ENCODE measurements around the gene L1CAM.

Gene L1CAM

DNA sequence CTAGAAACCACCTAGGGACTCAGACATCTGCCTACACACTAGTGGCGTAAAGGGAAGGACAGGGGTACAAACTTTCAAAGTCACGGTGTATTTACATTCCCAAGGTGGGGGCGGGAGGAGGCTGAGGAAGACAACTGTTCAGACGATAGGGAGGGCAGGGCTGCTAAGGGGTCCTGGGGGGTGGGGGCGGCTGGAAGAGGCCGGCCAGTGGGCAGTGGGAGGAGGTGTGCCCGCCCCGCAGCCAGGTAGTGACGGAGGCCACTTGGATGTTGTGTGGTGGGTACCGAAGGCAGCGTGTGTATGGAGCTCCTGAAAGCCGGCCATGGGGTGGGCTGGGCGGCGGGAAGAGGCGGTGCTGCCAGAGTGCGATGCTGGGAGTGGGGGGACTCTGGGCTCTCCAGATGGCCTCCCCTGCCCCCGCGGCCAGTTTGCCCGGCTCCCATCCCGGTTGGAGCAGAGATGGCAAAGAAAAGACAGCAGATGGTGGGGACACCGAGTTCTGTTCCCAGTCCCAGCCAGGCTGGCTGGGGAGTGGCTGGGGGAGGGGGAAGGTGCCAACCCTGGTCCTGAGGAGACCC is 24.2 kb downstream of the L1CAM start:
- H3K27me3 Mint-ChIP-seq = peaks cover 40% of the 10 kb centered on the region
- no peaks in the 10 kb centered on the region for H3K36me3 Mint-ChIP-seq (ENCODE audit: low read depth)

DNA sequence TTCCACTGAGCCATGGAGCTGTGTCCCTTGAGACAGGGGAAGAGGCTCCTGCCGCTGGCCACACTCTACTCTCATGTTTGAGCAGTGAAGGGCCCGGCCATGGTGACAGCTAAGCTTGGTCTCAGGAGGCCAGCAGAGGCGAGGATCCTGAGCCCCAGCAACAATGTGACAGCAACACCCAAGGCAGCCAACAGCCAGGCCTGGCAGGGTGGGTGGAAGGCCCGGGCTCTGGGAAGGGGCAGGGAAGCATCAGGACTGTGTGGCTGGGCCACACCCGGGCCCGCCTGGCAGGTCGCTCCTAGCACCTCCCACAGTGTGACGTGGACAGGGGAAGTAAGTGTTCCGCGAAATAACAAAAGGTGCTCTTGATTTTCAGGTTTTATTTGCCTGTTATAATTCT is 24.8 kb downstream of the L1CAM start:
- H3K36me3 Mint-ChIP-seq (ENCODE audit: low read depth) = no peaks in the 10 kb centered on the region
- H3K4me3 Mint-ChIP-seq = no peak overlapping the region
- H3K27me3 Mint-ChIP-seq = peaks cover 47% of the 10 kb centered on the region

More for the DNA sequence above, 24.2 kb downstream of the L1CAM start:
- no peak overlapping the region for H3K4me3 Mint-ChIP-seq
- H3K4me1 Mint-ChIP-seq (ENCODE audit: low read depth) = peaks cover 8% of the 10 kb centered on the region
- no peaks in the 10 kb centered on the region for H3K9me3 Mint-ChIP-seq
- H3K27ac Mint-ChIP-seq = no peak overlapping the region
- DNase-seq = no peak

DNA sequence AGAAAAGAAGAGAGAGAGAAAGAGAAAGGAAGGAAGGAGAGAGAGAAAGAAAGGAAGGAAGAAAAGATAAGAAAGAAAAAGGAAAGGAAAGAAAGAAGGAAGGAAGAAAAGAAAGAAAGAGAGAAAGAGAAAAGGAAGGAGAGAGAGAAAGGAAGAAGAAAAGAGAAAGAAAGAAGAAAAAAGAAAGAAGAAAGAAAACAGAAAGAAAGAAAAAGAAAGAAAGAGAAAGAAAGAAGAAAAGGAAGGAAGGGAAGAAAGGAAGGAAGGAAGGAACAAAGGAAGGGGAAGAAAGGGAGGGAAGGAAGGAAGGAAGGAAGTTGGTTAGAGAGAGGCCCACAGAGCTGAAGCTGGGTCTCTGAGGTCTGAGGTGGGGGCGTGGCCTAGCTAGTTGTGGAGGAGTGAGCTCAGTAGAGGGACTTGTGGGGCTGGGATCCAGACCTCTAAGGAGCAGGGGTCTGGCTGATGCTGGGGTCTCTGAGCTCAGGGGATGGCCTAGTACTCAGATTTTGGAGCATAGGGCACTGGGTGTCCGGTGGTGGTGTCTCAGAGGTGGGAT is 28.5 kb downstream of the L1CAM start:
- Mint-ChIP-seq H3K4me1 (ENCODE audit: low read depth) (peaks cover 14% of the 10 kb centered on the region), H3K36me3 (ENCODE audit: low read depth) (no peaks in the 10 kb centered on the region), H3K27me3 (peaks cover 66% of the 10 kb centered on the region), H3K9me3 (no peaks in the 10 kb centered on the region), H3K4me3 (no peak overlapping the region), H3K27ac (no peak overlapping the region)
- DNase-seq = no peak

More for the DNA sequence above, 24.8 kb downstream of the L1CAM start:
- no peak overlapping the region for H3K27ac Mint-ChIP-seq
- no peaks in the 10 kb centered on the region for H3K9me3 Mint-ChIP-seq
- no peak for DNase-seq
- H3K4me1 Mint-ChIP-seq (ENCODE audit: low read depth) = peaks cover 14% of the 10 kb centered on the region

DNA sequence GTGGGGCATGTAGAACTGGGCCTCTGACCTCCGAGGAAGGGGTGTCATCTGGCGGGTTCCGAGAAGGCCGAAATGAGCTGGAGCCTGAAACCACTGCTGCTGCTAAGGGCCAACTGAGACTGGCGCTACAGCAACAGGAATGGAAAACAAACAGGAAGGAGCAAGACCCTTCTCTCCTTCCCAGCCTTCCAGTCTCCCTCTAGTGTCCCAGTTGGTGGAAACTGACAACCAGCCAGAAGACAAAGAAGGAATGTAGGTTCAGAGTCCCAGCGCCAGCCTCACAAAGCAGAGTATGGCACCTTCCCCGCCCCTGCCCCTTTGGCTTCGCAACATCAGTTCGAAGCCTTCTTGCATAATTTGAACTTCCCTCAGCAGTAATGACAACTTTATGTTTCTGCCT is 31.3 kb downstream of the L1CAM start:
- Mint-ChIP-seq H3K9me3 (no peaks in the 10 kb centered on the region), H3K4me1 (ENCODE audit: low read depth) (peaks cover 14% of the 10 kb centered on the region), H3K27ac (no peak overlapping the region), H3K27me3 (peaks cover 73% of the 10 kb centered on the region), H3K36me3 (ENCODE audit: low read depth) (no peaks in the 10 kb centered on the region), H3K4me3 (no peak overlapping the region)
- no peak for DNase-seq

DNA sequence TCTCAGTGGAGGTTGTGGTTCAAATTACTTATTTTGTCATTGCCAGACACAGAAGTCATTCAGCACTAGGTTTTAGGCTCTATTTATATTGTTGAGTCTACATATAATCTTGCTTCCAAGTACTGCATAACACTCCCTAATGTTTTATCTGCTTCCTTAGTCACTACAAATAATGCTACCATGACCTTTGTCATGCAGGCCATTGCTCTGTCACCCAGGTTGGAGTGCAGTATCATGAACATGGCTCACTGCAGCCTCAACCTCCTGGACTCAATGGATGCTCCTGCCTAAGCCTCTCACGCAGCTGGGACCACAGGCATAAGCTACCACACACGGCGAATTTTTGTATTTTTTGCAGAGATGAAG is 32.1 kb downstream of the L1CAM start:
- H3K27me3 Mint-ChIP-seq = peaks cover 73% of the 10 kb centered on the region
- no peak overlapping the region for H3K4me3 Mint-ChIP-seq
- H3K4me1 Mint-ChIP-seq (ENCODE audit: low read depth) = peaks cover 14% of the 10 kb centered on the region
- no peak overlapping the region for H3K27ac Mint-ChIP-seq
- no peaks in the 10 kb centered on the region for H3K36me3 Mint-ChIP-seq (ENCODE audit: low read depth)
- H3K9me3 Mint-ChIP-seq = no peaks in the 10 kb centered on the region
- DNase-seq = no peak

DNA sequence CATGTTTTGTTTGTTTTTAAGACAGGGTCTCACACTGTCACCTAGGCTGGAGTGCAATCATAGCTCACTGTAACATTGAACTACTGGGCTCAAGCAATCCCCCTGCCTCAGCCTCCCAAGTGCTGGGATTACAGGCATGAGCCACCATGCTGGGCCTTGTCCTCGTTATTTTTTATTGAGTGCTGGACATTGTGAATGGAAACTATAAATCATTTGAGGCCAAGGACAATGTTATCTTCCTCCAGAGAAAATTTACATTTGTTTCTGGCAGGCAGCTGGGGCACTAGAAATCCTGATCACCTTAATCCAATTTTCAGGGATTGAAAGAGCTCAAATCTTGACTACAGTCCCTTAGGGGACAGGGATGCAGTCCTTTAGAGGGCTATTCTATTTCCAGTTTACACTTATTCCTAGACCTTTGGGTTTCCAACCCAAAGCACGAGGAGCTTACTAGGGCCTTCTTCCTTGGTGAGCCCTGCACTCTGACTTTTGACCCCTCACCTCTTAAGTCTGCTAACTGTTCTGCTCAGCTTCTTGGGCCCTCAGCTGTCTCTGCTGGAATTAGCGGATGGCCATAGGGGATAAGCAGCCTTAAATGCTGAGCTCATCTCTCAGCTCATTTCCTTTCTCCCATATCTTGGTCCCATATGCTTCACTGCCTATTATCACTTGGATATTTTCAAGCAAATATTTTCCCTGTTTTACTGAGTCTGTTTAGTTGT is 32.6 kb downstream of the L1CAM start:
- Mint-ChIP-seq H3K4me1 (ENCODE audit: low read depth) (peaks cover 14% of the 10 kb centered on the region), H3K9me3 (no peaks in the 10 kb centered on the region), H3K27ac (no peak overlapping the region), H3K27me3 (peaks cover 75% of the 10 kb centered on the region), H3K36me3 (ENCODE audit: low read depth) (no peaks in the 10 kb centered on the region), H3K4me3 (no peak overlapping the region)
- no peak for DNase-seq

DNA sequence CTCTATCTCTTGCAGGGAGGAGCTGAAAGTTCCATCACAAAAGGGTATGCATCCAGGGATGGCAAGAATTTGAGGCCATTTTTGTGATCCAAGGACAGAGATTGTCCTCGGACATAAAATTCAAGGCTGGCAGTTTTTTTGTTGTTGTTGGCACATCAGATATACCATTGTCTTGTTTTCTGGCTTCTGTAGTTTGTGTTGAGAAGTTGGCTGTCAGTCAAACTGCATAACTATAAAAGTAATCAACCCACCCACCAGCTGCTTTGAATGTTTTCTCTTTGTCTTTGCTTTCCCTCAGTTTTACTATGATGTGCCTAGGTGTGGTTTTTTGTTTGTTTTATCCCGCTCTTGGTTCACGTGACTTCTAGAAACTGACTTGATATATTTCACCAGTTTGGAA is 34.0 kb downstream of the L1CAM start:
- Mint-ChIP-seq H3K4me3 (no peak overlapping the region), H3K4me1 (ENCODE audit: low read depth) (peaks cover 8% of the 10 kb centered on the region), H3K27me3 (peaks cover 73% of the 10 kb centered on the region), H3K36me3 (ENCODE audit: low read depth) (no peaks in the 10 kb centered on the region), H3K9me3 (no peaks in the 10 kb centered on the region), H3K27ac (no peak overlapping the region)
- DNase-seq = no peak

DNA sequence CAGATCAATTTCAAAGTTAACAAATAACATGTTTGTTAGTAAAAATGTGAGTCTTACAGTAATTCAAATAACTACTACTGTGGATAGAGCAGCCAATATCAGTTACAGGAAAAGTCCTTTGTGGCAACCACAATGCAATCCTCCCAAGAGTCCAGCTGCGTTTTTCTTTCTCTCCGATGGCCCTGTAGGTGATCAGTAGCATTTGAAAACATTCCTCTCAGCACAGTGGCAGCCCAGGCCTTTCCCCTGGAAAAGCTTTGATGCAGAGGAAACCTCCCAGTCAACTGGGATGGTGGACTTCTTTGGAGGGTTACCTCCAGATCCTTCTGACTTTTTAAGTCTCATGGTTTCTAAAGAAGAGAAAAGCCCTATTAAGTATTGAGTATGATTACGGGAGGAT is 37.6 kb downstream of the L1CAM start:
- peaks cover 57% of the 10 kb centered on the region for H3K27me3 Mint-ChIP-seq
- DNase-seq = no peak
- H3K36me3 Mint-ChIP-seq (ENCODE audit: low read depth) = no peaks in the 10 kb centered on the region
- no peak overlapping the region for H3K27ac Mint-ChIP-seq
- no peaks in the 10 kb centered on the region for H3K9me3 Mint-ChIP-seq
- H3K4me3 Mint-ChIP-seq = no peak overlapping the region
- no peaks in the 10 kb centered on the region for H3K4me1 Mint-ChIP-seq (ENCODE audit: low read depth)

DNA sequence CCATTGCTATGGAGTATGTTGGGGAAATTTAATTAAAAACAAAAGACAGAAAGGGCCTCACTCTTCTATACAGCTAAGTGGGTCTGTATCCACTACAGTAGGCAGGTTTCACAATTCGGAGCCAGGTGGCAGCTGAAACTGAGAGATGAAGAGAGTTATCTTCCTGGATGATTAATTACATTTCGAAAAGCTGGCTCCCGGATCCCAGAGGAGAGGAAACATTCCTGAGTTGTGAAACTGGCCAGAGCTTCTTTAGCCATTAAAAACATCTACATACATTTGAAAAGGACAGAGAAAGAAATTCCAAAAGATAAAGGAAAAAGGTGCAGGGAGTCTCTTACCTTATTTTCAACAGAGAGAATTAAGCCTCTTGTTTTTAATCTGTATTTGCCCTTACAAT is 40.1 kb downstream of the L1CAM start:
- Mint-ChIP-seq H3K4me1 (ENCODE audit: low read depth) (no peaks in the 10 kb centered on the region), H3K9me3 (no peaks in the 10 kb centered on the region), H3K36me3 (ENCODE audit: low read depth) (no peaks in the 10 kb centered on the region), H3K27ac (no peak overlapping the region), H3K4me3 (no peak overlapping the region), H3K27me3 (peaks cover 56% of the 10 kb centered on the region)
- no peak for DNase-seq

DNA sequence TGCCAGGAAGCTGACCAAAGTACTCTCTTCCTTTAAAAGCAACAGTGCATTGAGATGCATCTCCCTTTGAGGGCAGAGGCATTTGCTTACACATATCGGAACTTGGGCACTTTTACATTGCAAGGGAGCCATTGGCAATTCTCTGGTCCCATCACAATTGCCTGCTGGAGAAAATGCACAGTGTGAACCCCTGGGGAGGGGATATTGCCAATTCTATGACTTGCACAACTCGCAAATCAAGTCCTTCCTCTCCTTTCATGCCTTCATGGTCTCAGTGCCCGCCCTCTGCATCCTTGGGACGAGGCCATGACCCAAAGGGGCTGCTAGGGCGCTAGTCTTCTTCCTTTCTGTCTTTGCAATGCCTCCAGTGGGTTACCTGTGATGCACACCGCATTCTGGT is 40.8 kb downstream of the L1CAM start:
- DNase-seq = no peak
- Mint-ChIP-seq H3K27me3 (peaks cover 51% of the 10 kb centered on the region), H3K36me3 (ENCODE audit: low read depth) (no peaks in the 10 kb centered on the region), H3K4me1 (ENCODE audit: low read depth) (no peaks in the 10 kb centered on the region), H3K9me3 (no peaks in the 10 kb centered on the region), H3K27ac (no peak overlapping the region), H3K4me3 (no peak overlapping the region)

DNA sequence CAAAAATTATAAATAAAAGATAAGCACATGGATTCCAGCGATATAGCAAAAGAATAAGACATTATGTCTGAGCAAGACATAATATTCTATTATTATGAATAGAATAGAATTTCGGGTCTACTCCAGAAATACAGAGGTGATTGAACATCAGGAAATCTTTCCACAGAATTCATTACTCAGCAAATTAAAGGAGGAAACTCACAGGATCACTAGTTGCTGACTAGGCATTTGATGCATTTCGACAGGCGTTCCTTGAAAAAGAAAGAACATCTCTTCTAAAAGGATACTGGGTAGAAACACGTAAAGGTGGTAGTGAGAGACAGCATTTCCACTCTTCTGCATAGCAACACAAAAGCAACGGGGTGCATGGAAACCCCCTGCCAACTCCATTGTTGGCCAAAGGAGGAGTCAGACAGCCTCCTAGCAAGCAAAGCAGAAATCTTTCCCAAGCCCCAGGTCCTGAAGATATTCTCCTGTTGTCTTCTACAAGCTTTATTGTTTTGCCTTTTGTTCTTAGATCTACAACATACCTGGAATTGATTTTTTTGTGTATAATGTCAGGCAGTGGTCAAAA is 41.4 kb downstream of the L1CAM start:
- Mint-ChIP-seq H3K4me3 (no peak overlapping the region), H3K27ac (no peak overlapping the region), H3K9me3 (no peaks in the 10 kb centered on the region), H3K4me1 (ENCODE audit: low read depth) (no peaks in the 10 kb centered on the region), H3K27me3 (peaks cover 56% of the 10 kb centered on the region), H3K36me3 (ENCODE audit: low read depth) (no peaks in the 10 kb centered on the region)
- no peak for DNase-seq

DNA sequence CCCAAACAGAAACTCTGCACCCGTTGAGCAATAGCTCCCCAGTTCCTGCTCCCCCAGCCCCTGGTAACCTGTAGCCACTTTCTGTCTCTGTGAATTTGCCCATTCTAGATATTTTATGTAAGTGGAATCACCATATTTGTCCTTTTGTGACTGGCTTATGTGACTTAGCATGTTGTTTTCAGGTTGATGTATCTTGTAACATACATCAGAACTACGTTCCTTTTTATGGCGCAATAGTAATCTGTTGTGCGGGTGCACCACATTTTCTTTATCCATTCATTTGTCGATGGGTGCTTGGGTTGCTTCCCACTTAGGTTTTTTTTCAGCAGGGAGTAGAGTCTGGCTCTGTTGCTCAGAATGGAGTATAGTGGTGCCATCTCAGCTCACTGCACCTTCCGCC is 49.1 kb downstream of the L1CAM start:
- DNase-seq = no peak
- Mint-ChIP-seq H3K36me3 (ENCODE audit: low read depth) (no peaks in the 10 kb centered on the region), H3K9me3 (no peaks in the 10 kb centered on the region), H3K27ac (no peak overlapping the region), H3K4me1 (ENCODE audit: low read depth) (no peaks in the 10 kb centered on the region), H3K4me3 (no peak overlapping the region), H3K27me3 (peaks cover 44% of the 10 kb centered on the region)

DNA sequence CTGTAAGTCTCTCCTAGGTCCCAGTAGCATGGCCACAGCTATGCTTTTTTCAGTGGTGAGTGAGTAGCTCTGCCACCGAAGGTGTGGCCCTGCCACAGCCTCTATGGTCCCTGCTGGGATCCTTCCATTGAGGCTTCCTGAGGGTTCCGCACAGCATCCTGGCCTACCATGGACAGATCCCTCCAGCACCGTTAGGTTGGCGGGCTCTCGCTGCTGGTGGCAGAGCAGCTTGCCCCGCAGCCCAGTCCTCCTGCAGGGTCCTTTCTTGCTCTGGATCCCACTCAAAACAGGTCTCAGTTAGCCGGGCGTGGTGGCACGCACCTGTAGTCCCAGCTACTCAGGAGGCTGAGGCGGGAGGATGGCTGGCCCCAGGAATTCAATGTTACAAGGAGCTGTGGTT is 53.2 kb downstream of the L1CAM start:
- peaks cover 41% of the 10 kb centered on the region for H3K27me3 Mint-ChIP-seq
- H3K4me1 Mint-ChIP-seq (ENCODE audit: low read depth) = peaks cover 3% of the 10 kb centered on the region
- H3K9me3 Mint-ChIP-seq = no peaks in the 10 kb centered on the region
- DNase-seq = no peak
- no peaks in the 10 kb centered on the region for H3K36me3 Mint-ChIP-seq (ENCODE audit: low read depth)
- no peak overlapping the region for H3K4me3 Mint-ChIP-seq
- H3K27ac Mint-ChIP-seq = no peak overlapping the region

DNA sequence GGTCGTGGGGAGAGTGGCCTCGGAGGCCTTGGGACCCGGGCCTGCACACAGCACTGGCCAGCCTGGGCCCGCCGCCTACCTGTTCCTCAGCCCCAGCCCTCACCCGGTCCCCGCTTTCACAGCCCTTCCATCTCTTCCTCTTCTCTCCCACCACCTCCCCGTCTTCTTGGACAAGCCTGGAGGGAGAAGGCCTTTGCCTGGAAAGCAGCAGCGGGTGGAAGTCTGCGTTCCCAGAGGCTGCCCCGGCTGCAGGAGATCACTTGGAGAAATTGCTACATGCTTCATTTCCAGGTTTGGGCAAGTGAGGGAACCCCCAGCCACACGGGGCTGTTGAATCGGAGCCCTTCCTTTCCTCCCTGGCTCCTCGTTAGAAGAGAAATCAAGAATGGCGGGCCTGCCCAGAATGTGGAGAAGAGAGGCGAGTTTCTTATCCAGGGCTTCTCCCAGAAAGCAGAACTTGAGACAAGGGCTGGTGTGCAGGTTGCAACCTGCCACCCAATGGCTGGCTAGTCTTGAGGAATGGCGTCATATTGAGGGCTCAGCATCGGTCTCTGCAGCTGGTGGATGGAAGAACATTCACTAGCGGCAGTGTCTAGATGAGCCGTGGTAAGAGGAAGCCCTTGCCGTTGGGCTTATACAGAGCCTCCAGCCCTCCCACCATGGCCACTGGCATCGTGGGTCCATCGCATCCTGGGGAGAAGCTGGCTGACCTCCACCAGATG is 54.4 kb downstream of the L1CAM start:
- no peaks in the 10 kb centered on the region for H3K36me3 Mint-ChIP-seq (ENCODE audit: low read depth)
- DNase-seq = no peak
- H3K27me3 Mint-ChIP-seq = peaks cover 44% of the 10 kb centered on the region
- H3K4me1 Mint-ChIP-seq (ENCODE audit: low read depth) = peaks cover 7% of the 10 kb centered on the region
- H3K27ac Mint-ChIP-seq = no peak overlapping the region
- no peaks in the 10 kb centered on the region for H3K9me3 Mint-ChIP-seq
- no peak overlapping the region for H3K4me3 Mint-ChIP-seq

All from activated T-cell treated with anti-CD3 and anti-CD28 coated beads, Interleukin-2, amount 50 U/mL, for 24 hours (primary cell).